Neural progenitor cell (in vitro differentiated cells): Measurements from ENCODE around the gene ARMC9. TPM values are rescaled to one million over a fixed set of nuclear protein-coding genes. Genes with fewer than 3 reads are reported as not detected.
"Not testable (repeated sequence)": the region's sequence is repeated elsewhere in the genome, so short reads cannot be mapped to it uniquely, and the experiment has no call there.

Experiments
- DNase-seq: peaks from one replicate; pipeline ENCODE4 v3.0.0-alpha.2; 2016; ENCODE audit warnings: low spot score
- H2AFZ ChIP-seq: fragments of 200-600 bp; sonication (generic); replicated peaks from 2 replicates; pipeline ENCODE4 v1.6.1; 2016; ENCODE audit warnings: antibody characterized with exemption
- H3F3A ChIP-seq: fragments of 200-600 bp; sonication (generic); 2 replicates; pipeline ENCODE4 v1.6.1; 2016; ENCODE audit warnings: antibody characterized with exemption, low read depth
- H3K27ac ChIP-seq: fragments of 200-600 bp; sonication (generic); 2 replicates; pipeline ENCODE4 v1.5.1; 2016; ENCODE audit warnings: mild to moderate bottlenecking
- H3K27me3 ChIP-seq: fragments of 200-600 bp; sonication (generic); 2 replicates; pipeline ENCODE4 v1.6.1; 2016; ENCODE audit warnings: mild to moderate bottlenecking, moderate library complexity
- H3K36me3 ChIP-seq: fragments of 200-600 bp; sonication (generic); 2 replicates; pipeline ENCODE4 v1.5.1; 2016
- H3K4me1 ChIP-seq: fragments of 200-600 bp; sonication (generic); 2 replicates; pipeline ENCODE4 v1.6.1; 2016; ENCODE audit warnings: mixed run types
- H3K4me2 ChIP-seq: fragments of 200-600 bp; sonication (generic); 2 replicates; pipeline ENCODE4 v1.6.1; 2016
- H3K4me3 ChIP-seq: fragments of 200-600 bp; sonication (generic); 2 replicates; pipeline ENCODE4 v1.5.1; 2016
- H3K79me2 ChIP-seq: fragments of 200-600 bp; sonication (generic); 2 replicates; pipeline ENCODE4 v1.6.1; 2016; ENCODE audit warnings: low read depth
- H3K9ac ChIP-seq: fragments of 200-600 bp; sonication (generic); 2 replicates; pipeline ENCODE4 v1.6.1; 2016
- H3K9me3 ChIP-seq: fragments of 200-600 bp; sonication (generic); 2 replicates; pipeline ENCODE4 v1.5.1; 2016; ENCODE audit warnings: low read depth
- H4K20me1 ChIP-seq: fragments of 200-600 bp; sonication (generic); 2 replicates; pipeline ENCODE4 v1.6.1; 2016; ENCODE audit warnings: low read depth
- H3K27ac Mint-ChIP-seq: 3 replicates; pipeline ENCODE4 v1.8.0; 2021; ENCODE audit warnings: mixed read lengths
- H3K27me3 Mint-ChIP-seq: 2 replicates; pipeline ENCODE4 v1.8.0; 2022; ENCODE audit warnings: low read depth, mild to moderate bottlenecking, inconsistent platforms, moderate library complexity, mixed read lengths; ENCODE audit not compliant: insufficient read depth
- H3K36me3 Mint-ChIP-seq: 3 replicates; pipeline ENCODE4 v1.8.0; 2021; ENCODE audit warnings: mixed read lengths
- H3K4me1 Mint-ChIP-seq: 3 replicates; pipeline ENCODE4 v1.8.0; 2021; ENCODE audit warnings: mixed read lengths
- H3K4me3 Mint-ChIP-seq: 3 replicates; pipeline ENCODE4 v1.8.0; 2021; ENCODE audit warnings: mild to moderate bottlenecking, moderate library complexity, mixed read lengths
- H3K9me3 Mint-ChIP-seq: 3 replicates; pipeline ENCODE4 v1.8.0; 2020; ENCODE audit warnings: mixed read lengths
- EZH2 ChIP-seq: fragments of 200-600 bp; sonication (generic); IDR thresholded peaks from 2 replicates; pipeline ENCODE4 v1.6.1; 2017; ENCODE audit warnings: antibody characterized with exemption, mild to moderate bottlenecking, moderate library complexity
- EZH2phosphoT487 ChIP-seq: fragments of 200-600 bp; sonication (generic); IDR thresholded peaks from 2 replicates; pipeline ENCODE4 v1.6.1; 2017; ENCODE audit warnings: antibody characterized with exemption
- total RNA-seq: library from RNA; depleted of rRNA; stranded (reverse); fragments of >200 nt; gene quantifications from 2 replicates; pipeline ENCODE4 v1.2.3, GENCODE V29; 2015; ENCODE audit warnings: low replicate concordance
- TF ChIP-seq, protein P1 (sequence below): fragments of 200-600 bp; sonication (generic); IDR thresholded peaks from 2 replicates; pipeline ENCODE4 v1.5.1; 2017; ENCODE audit warnings: antibody characterized with exemption, mild to moderate bottlenecking

ARMC9 gene
- total RNA-seq, 1 donor from 2014 or later, result 45.8 TPM

DNA sequence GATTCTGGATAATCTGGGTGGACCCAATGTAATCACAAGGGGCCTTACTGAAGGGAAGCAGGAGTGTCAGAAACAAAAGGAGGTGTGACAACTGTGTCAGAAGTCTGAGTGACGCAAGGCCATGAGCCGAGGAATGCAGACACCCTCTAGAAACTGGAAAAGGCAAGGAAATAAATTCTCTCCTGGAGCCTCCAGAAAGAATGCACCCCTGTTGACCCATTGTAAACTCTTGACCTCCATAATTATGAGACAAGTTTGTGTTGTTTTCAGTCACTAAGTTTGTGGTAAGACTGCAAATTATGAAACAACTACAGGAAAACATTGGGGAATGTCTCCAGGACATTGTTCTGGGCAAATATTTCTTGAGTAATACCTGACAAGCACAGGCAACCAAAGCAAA is 149.7 kb downstream of the ARMC9 start:
- Histone ChIP-seq H3K4me1 (peaks cover 13% of the 10 kb centered on the region), H2AFZ (no peak overlapping the region), H3K36me3 (no peaks in the 10 kb centered on the region), H3K4me3 (no peak overlapping the region), H3K27me3 (no peaks in the 10 kb centered on the region), H3K9ac (no peak overlapping the region), H3K9me3 (no peaks in the 10 kb centered on the region), H3K4me2 (no peak overlapping the region), H3K27ac (no peak overlapping the region), H3K79me2 (no peaks in the 10 kb centered on the region), H3F3A (peaks cover 3% of the 10 kb centered on the region), H4K20me1 (no peaks in the 10 kb centered on the region)
- TF ChIP-seq EZH2 (no peak), EZH2phosphoT487 (no peak)
- TF ChIP-seq, protein P1, sequence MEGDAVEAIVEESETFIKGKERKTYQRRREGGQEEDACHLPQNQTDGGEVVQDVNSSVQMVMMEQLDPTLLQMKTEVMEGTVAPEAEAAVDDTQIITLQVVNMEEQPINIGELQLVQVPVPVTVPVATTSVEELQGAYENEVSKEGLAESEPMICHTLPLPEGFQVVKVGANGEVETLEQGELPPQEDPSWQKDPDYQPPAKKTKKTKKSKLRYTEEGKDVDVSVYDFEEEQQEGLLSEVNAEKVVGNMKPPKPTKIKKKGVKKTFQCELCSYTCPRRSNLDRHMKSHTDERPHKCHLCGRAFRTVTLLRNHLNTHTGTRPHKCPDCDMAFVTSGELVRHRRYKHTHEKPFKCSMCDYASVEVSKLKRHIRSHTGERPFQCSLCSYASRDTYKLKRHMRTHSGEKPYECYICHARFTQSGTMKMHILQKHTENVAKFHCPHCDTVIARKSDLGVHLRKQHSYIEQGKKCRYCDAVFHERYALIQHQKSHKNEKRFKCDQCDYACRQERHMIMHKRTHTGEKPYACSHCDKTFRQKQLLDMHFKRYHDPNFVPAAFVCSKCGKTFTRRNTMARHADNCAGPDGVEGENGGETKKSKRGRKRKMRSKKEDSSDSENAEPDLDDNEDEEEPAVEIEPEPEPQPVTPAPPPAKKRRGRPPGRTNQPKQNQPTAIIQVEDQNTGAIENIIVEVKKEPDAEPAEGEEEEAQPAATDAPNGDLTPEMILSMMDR, result no peak
- no peaks in the 10 kb centered on the region for H3K27me3 Mint-ChIP-seq
- no peak for DNase-seq
- no peak overlapping the region for H3K4me3 Mint-ChIP-seq
- no peak overlapping the region for H3K27ac Mint-ChIP-seq
- peaks cover 2% of the 10 kb centered on the region for H3K4me1 Mint-ChIP-seq
- H3K36me3 Mint-ChIP-seq, result peaks cover 27% of the 10 kb centered on the region
- no peaks in the 10 kb centered on the region for H3K9me3 Mint-ChIP-seq

DNA sequence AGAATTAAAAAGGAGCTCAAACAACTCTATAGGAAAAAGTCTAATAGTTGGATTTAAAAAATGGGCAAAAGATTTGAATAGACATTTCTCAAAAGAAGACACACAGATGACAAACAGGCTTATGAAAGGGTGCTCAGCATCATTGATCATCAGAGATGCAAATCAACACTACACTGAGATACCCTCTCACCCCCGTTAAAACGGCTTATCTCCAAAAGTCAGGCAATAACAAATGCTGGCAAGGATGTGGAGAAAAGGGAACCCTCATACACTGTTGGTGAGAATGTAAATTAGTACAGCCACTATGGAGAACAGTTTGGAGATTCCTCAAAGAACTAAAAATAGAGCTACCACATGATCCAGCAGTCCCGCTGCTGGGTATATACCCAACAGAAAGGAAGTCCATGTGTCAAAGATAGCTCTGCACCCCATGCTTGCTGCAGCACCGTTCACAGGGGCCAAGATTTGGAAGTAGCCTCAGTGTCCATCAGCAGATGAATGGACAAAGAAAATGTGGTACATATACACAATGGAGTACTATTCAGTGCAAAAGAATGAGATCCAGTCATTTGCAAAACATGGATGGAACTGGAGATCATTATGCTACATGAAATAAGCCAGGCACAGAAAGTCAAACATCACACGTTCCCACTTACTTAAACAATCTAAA is 150.4 kb downstream of the ARMC9 start:
- no peaks in the 10 kb centered on the region for H3K9me3 ChIP-seq
- H3K4me3 Mint-ChIP-seq, result no peak overlapping the region
- H3K9me3 Mint-ChIP-seq, result no peaks in the 10 kb centered on the region
- peaks cover 13% of the 10 kb centered on the region for H3K4me1 ChIP-seq
- no peaks in the 10 kb centered on the region for H3K27me3 ChIP-seq
- H4K20me1 ChIP-seq, result no peaks in the 10 kb centered on the region
- no peak overlapping the region for H3K4me2 ChIP-seq
- TF ChIP-seq EZH2phosphoT487 (no peak), EZH2 (no peak)
- TF ChIP-seq, protein P1, result no peak
- no peak overlapping the region for H3K27ac ChIP-seq
- H3K4me1 Mint-ChIP-seq, result peaks cover 2% of the 10 kb centered on the region
- H3K27me3 Mint-ChIP-seq, result no peaks in the 10 kb centered on the region
- H3K27ac Mint-ChIP-seq, result no peak overlapping the region
- DNase-seq, result no peak
- H3K36me3 Mint-ChIP-seq, result peaks cover 27% of the 10 kb centered on the region
- peaks cover 3% of the 10 kb centered on the region for H3F3A ChIP-seq
- no peaks in the 10 kb centered on the region for H3K36me3 ChIP-seq
- no peak overlapping the region for H3K4me3 ChIP-seq
- no peaks in the 10 kb centered on the region for H3K79me2 ChIP-seq
- no peak overlapping the region for H3K9ac ChIP-seq
- no peak overlapping the region for H2AFZ ChIP-seq

DNA sequence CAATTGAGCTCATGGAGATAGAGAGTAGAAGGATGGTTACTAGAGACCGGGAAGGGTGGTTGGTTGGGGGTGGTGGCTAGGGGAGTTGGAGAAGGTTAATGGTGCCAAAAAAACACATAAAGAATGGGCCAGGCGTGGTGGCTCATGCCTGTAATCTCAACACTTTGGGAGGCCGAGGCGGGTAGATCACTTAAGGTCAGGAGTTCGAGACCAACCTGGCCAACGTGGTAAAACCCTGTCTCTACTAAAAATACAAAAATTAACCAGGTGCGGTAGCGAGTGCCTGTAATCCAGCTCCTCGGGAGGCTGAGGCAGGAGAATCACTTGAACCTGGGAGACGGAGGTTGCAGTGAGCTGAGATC is 150.9 kb downstream of the ARMC9 start:
- H3K4me3 Mint-ChIP-seq, H3K79me2 ChIP-seq, H4K20me1 ChIP-seq, H3K4me2 ChIP-seq, H2AFZ ChIP-seq, DNase-seq, H3K27ac Mint-ChIP-seq, H3K9me3 ChIP-seq, H3K9me3 Mint-ChIP-seq, H3K36me3 ChIP-seq, H3K4me3 ChIP-seq, H3K27me3 Mint-ChIP-seq, H3K9ac ChIP-seq, H3K27ac ChIP-seq, H3K4me1 Mint-ChIP-seq, H3K27me3 ChIP-seq, H3F3A ChIP-seq: not testable (repeated sequence)
- H3K36me3 Mint-ChIP-seq, result peaks cover 27% of the 10 kb centered on the region
- H3K4me1 ChIP-seq, result peaks cover 12% of the 10 kb centered on the region

DNA sequence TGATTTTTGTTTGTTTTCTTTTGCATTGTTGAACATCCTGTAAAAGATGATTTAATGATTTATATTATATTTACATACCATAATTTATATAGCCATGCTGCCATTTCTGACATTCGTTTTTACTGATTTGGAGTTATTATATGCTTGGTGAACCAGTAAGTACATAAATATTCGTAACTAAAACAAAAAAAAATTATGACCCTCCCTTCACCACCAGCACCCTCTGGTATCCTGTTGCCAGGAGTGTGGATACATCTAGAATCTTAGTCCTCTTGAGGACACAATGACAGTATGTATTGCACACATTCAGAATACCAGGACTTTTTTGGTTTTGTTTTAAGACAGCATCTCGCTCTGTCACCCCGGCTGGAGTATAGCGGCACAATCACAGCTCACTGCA is 153.2 kb downstream of the ARMC9 start:
- Histone ChIP-seq H3K9me3 (no peaks in the 10 kb centered on the region), H4K20me1 (no peaks in the 10 kb centered on the region), H3K36me3 (no peaks in the 10 kb centered on the region), H3K4me1 (peaks cover 10% of the 10 kb centered on the region), H3K79me2 (no peaks in the 10 kb centered on the region), H3F3A (no peaks in the 10 kb centered on the region), H3K27ac (no peak overlapping the region), H3K4me3 (no peak overlapping the region), H3K27me3 (no peaks in the 10 kb centered on the region), H2AFZ (no peak overlapping the region), H3K9ac (no peak overlapping the region), H3K4me2 (no peak overlapping the region)
- H3K4me3 Mint-ChIP-seq, result no peak overlapping the region
- no peaks in the 10 kb centered on the region for H3K9me3 Mint-ChIP-seq
- peaks cover 2% of the 10 kb centered on the region for H3K27me3 Mint-ChIP-seq
- no peak overlapping the region for H3K27ac Mint-ChIP-seq
- TF ChIP-seq, protein P1, result no peak
- TF ChIP-seq EZH2, result no peak
- peaks cover 12% of the 10 kb centered on the region for H3K4me1 Mint-ChIP-seq
- no peak for DNase-seq
- peaks cover 13% of the 10 kb centered on the region for H3K36me3 Mint-ChIP-seq
